SK-N-MC (cell line): ENCODE measurements around the gene KCNH2.

Experiments used
- EZH2 ChIP-seq: fragments of 200-600 bp; sonication (generic); IDR thresholded peaks from one replicate; pipeline ENCODE4 v1.6.1; 2017; ENCODE audit warnings: antibody characterized with exemption
- POLR2AphosphoS5 ChIP-seq: IDR thresholded peaks from 2 replicates; pipeline ENCODE4 v1.6.1; 2012; ENCODE audit warnings: mild to moderate bottlenecking, low read depth, low read length, borderline replicate concordance

DNA sequence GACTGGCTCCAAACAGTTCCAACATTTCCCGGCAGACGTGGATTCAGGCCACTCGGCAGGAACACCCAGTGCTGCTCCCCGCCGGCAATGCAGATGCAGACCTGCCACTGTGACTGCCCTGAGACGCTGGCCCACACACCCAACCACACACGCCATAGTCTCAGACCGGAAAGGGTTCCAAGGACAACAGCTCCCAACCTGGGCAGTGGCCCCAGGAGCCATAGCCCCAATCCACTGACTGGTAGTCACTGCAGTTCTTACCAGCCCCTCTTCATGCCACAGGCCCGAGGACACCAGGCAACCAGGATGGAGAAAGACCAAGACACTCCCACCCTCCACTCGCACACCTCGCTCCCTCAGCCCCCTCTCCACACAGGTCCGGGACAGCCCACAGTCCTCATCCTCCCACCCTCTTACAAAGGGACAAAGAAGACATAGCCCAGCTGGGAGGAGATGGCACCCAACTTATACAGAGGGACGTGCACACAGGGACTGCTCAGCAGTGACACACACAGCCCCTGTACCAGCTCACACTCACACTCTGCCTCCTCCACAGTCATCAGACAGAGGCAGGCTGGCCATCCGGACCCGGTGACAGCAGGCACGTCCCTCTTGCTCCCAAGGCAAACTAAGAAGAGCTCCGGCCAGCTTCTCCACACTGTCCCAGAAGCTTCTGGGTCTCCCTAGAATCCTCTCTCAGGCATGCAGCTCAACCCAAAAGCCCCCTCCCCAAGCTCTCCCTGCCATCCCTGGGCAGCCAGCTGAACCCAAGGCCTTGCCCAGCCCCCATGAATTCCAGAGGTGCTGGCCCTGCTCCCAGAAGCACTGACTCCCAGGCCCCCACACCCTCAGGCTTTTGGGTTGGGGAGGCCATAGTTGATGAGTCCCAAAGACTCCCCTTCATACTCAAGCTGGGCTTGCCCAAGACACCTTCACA, 24.8 kb downstream of the KCNH2 start:
- TF ChIP-seq EZH2: no peak
- no peak for TF ChIP-seq POLR2AphosphoS5
